K562 (cell line): ENCODE measurements around the gene GALNS. TPM values are rescaled to one million over a fixed set of nuclear protein-coding genes. Genes with fewer than 3 reads are reported as not detected.
A peak's percentile ranks its signal among the peaks of the same experiment; 100 is the strongest.

Experiments
- CREB1 ChIP-seq, 2 experiments: sonication (generic) in 1 of 2; formaldehyde crosslinking in 1 of 2; IDR thresholded peaks; 2 replicates each; pipeline versions ENCODE4 v1.6.1 to v1.8.0; 2012 to 2022; ENCODE audit warnings: inconsistent platforms in 1 of 2, mild to moderate bottlenecking in 1 of 2, missing genetic modification reagents in 1 of 2, moderate library complexity in 1 of 2
- CTBP1 ChIP-seq: fragments of 450-650 bp; IDR thresholded peaks from 2 replicates; pipeline ENCODE4 v1.6.1; 2016; ENCODE audit warnings: borderline replicate concordance
- GABPB1 ChIP-seq: sonication (generic); formaldehyde crosslinking; IDR thresholded peaks from 2 replicates; pipeline ENCODE4 v1.8.0; 2022; ENCODE audit warnings: mild to moderate bottlenecking, missing genetic modification reagents
- NR1H2 ChIP-seq: sonication (generic); formaldehyde crosslinking; IDR thresholded peaks from 2 replicates; pipeline ENCODE4 v1.4.0; 2020; ENCODE audit warnings: mild to moderate bottlenecking, missing genetic modification reagents
- NR3C1 ChIP-seq: sonication (generic); formaldehyde crosslinking; IDR thresholded peaks from 2 replicates; pipeline ENCODE4 v1.8.1; 2022; ENCODE audit warnings: missing genetic modification reagents
- NR4A1 ChIP-seq, 2 experiments: fragments of 250-450 bp in 1 of 2; fragments of 450-650 bp in 1 of 2; sonication (Bioruptor Pico) in 1 of 2; IDR thresholded peaks; 2 replicates each; pipeline versions ENCODE4 v1.4.0 to v1.6.1; 2016 to 2020; ENCODE audit warnings: mild to moderate bottlenecking in 2 of 2, missing compliant biosample characterization in 1 of 2, missing genetic modification characterization in 1 of 2, moderate library complexity in 1 of 2
- PML ChIP-seq: IDR thresholded peaks from 2 replicates; pipeline ENCODE4 v1.6.1; 2012; ENCODE audit warnings: low read length, inconsistent platforms
- RB1 ChIP-seq: fragments of 450-650 bp; IDR thresholded peaks from 2 replicates; pipeline ENCODE4 v1.6.1; 2017; ENCODE audit warnings: low read depth, mild to moderate bottlenecking
- SIN3B ChIP-seq: fragments of 450-650 bp; IDR thresholded peaks from 2 replicates; pipeline ENCODE4 v1.6.1; 2017; ENCODE audit warnings: low read depth, mild to moderate bottlenecking, moderate library complexity
- ZNF57 ChIP-seq: fragments of 450-650 bp; formaldehyde crosslinking; IDR thresholded peaks from 2 replicates; pipeline ENCODE4 v1.4.0; 2020; ENCODE audit warnings: mild to moderate bottlenecking, moderate library complexity
- ZNF766 ChIP-seq: fragments of 200-800 bp; sonication (Bioruptor generic); conservative IDR thresholded peaks from 2 replicates; pipeline ENCODE4 v1.6.1; 2016; ENCODE audit warnings: missing genetic modification characterization, missing compliant biosample characterization
- ZNF79 ChIP-seq: fragments of 250-450 bp; sonication (Bioruptor Pico); IDR thresholded peaks from 2 replicates; pipeline ENCODE4 v1.4.0; 2020; ENCODE audit warnings: low read depth, mild to moderate bottlenecking, moderate library complexity
- polyA plus RNA-seq, 8 experiments: library from polyadenylated mRNA; depleted of rRNA in 4 of 8; stranded (reverse) in 5 of 8; unstranded in 3 of 8; fragments of >200 nt; fragmentation: Nextera tagmentation in 2 of 8; fragmentation: Illumina TruSeq in 1 of 8; extraction: Ambion mirVana in 2 of 8; extraction: Trizol in 1 of 8; gene quantifications; 2 replicates each; pipeline versions ENCODE4 v1.2.1 to v1.2.3, GENCODE V29; 2011 to 2014; ENCODE audit warnings: inconsistent platforms in 1 of 8, missing spikeins in 1 of 8
- total RNA-seq, 7 experiments: library from RNA; depleted of rRNA in 6 of 7; stranded (reverse); fragments of >200 nt in 6 of 7; fragmentation: Illumina TruSeq in 2 of 7; extraction: Trizol in 2 of 7; gene quantifications; 2 replicates each; pipeline versions ENCODE4 v1.2.1 to v1.2.3, GENCODE V29; 2011 to 2021; ENCODE audit warnings: low replicate concordance in 1 of 7
- TF ChIP-seq, protein P1 (sequence below): fragments of 200-800 bp; sonication (Bioruptor generic); IDR thresholded peaks from 2 replicates; pipeline ENCODE4 v1.6.1; 2017; ENCODE audit warnings: missing genetic modification characterization, missing compliant biosample characterization
- TF ChIP-seq, protein P2 (sequence below): fragments of 450-650 bp; formaldehyde crosslinking; IDR thresholded peaks from 2 replicates; pipeline ENCODE4 v1.4.0; 2020; ENCODE audit warnings: mild to moderate bottlenecking, moderate library complexity
- TF ChIP-seq, protein P3 (sequence below): fragments of 250-450 bp; sonication (Bioruptor Pico); IDR thresholded peaks from 2 replicates; pipeline ENCODE4 v1.8.0; 2022; ENCODE audit warnings: inconsistent platforms, mild to moderate bottlenecking, moderate library complexity, borderline replicate concordance
- TF ChIP-seq, protein P4 (sequence below): sonication (generic); formaldehyde crosslinking; IDR thresholded peaks from 2 replicates; pipeline ENCODE4 v1.8.1; 2022; ENCODE audit warnings: missing genetic modification reagents
- TF ChIP-seq, protein P5 (sequence below): fragments of 250-450 bp; sonication (Bioruptor Pico); IDR thresholded peaks from 2 replicates; pipeline ENCODE4 v1.4.0; 2020; ENCODE audit warnings: mild to moderate bottlenecking, moderate library complexity

GALNS gene
- total and polyA plus RNA-seq, 9 of the 15 experiments (the other 6 are each of a cell fraction or from before 2014, with no cell fraction given), result 0.38 to 13.2 (median 4.3) TPM

DNA sequence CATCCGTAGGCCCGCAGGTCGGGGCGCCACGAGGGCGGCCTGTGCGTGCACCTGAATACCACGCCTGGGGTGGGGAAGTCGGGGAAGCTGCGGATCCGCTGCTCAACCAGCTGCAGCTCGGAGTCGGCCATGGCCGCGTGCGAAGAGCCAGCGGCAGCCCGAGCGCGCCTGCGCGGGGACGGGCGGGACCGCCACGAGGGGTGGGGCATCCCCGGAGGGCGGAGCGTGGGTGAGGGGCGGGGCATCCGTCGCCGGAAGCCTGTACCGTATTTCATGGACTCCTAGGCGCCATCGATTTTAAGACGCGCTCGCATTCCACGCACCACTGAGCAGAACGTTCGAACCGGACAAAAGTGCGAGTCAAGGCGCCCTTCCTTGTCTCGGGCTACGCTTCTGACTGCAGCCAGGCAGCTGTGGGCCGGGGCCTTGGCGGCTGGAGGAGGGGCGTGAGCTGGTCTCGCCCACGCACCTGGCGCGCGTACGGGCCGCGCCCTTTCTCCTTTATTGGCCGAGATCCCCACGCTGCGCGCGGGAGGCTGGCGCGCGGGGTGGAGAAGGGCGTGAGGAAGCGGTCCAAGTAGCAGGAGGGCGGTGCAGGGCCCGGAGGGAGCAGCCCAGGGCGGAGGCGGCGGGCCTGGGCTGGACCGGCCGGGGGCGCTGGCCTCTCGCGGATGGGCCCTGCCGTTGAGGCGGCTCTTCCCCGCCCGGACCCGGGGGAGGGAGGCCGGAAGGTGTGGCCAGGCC lies 44.8 kb downstream of the GALNS start, which contains the start of gene APRT (continued):
- TF ChIP-seq CREB1 (IDR thresholded peaks at IDR 0.05) (peak; percentile 48; the same call in 1 of the 2 replicates), CREB1 (CRISPR knock-in tag; IDR thresholded peaks at IDR 0.05) (peak; percentile 67; the same call in 1 of the 2 replicates), RB1 (peak; percentile 92), CTBP1 (peak; percentile 96), NR1H2 (CRISPR knock-in tag) (0 out of 2 replicates have a peak, but pooled peaks have one; percentile 82), ZNF766 (CRISPR knock-in tag) (peak; percentile 63; the same call in 1 of the 2 replicates), ZNF57 (CRISPR knock-in tag) (0 out of 2 replicates have a peak, but pooled peaks have one; percentile 41), GABPB1 (peak; percentile 78), PML (peak; percentile 22; the same call in 1 of the 2 replicates), ZNF79 (CRISPR knock-in tag) (no peak), SIN3B (peak; percentile 59; the same call in 1 of the 2 replicates), NR3C1 (no peak), NR4A1 (CRISPR knock-in tag; IDR thresholded peaks at IDR 0.05) (0 out of 2 replicates have a peak, but pooled peaks have one; percentile 32), NR4A1 (tag; IDR thresholded peaks at IDR 0.05) (no peak)
- TF ChIP-seq, protein P1, sequence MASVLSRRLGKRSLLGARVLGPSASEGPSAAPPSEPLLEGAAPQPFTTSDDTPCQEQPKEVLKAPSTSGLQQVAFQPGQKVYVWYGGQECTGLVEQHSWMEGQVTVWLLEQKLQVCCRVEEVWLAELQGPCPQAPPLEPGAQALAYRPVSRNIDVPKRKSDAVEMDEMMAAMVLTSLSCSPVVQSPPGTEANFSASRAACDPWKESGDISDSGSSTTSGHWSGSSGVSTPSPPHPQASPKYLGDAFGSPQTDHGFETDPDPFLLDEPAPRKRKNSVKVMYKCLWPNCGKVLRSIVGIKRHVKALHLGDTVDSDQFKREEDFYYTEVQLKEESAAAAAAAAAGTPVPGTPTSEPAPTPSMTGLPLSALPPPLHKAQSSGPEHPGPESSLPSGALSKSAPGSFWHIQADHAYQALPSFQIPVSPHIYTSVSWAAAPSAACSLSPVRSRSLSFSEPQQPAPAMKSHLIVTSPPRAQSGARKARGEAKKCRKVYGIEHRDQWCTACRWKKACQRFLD (CRISPR knock-in tag), result no peak
- TF ChIP-seq, protein P2, sequence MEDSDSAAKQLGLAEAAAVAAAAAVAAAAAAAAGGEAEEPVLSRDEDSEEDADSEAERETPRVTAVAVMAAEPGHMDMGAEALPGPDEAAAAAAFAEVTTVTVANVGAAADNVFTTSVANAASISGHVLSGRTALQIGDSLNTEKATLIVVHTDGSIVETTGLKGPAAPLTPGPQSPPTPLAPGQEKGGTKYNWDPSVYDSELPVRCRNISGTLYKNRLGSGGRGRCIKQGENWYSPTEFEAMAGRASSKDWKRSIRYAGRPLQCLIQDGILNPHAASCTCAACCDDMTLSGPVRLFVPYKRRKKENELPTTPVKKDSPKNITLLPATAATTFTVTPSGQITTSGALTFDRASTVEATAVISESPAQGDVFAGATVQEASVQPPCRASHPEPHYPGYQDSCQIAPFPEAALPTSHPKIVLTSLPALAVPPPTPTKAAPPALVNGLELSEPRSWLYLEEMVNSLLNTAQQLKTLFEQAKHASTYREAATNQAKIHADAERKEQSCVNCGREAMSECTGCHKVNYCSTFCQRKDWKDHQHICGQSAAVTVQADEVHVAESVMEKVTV (CRISPR knock-in tag), result peak; percentile 85
- TF ChIP-seq, protein P3, sequence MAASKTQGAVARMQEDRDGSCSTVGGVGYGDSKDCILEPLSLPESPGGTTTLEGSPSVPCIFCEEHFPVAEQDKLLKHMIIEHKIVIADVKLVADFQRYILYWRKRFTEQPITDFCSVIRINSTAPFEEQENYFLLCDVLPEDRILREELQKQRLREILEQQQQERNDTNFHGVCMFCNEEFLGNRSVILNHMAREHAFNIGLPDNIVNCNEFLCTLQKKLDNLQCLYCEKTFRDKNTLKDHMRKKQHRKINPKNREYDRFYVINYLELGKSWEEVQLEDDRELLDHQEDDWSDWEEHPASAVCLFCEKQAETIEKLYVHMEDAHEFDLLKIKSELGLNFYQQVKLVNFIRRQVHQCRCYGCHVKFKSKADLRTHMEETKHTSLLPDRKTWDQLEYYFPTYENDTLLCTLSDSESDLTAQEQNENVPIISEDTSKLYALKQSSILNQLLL (CRISPR knock-in tag), result no peak
- TF ChIP-seq, protein P4, sequence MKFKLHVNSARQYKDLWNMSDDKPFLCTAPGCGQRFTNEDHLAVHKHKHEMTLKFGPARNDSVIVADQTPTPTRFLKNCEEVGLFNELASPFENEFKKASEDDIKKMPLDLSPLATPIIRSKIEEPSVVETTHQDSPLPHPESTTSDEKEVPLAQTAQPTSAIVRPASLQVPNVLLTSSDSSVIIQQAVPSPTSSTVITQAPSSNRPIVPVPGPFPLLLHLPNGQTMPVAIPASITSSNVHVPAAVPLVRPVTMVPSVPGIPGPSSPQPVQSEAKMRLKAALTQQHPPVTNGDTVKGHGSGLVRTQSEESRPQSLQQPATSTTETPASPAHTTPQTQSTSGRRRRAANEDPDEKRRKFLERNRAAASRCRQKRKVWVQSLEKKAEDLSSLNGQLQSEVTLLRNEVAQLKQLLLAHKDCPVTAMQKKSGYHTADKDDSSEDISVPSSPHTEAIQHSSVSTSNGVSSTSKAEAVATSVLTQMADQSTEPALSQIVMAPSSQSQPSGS (CRISPR knock-in tag), result no peak
- TF ChIP-seq, protein P5, sequence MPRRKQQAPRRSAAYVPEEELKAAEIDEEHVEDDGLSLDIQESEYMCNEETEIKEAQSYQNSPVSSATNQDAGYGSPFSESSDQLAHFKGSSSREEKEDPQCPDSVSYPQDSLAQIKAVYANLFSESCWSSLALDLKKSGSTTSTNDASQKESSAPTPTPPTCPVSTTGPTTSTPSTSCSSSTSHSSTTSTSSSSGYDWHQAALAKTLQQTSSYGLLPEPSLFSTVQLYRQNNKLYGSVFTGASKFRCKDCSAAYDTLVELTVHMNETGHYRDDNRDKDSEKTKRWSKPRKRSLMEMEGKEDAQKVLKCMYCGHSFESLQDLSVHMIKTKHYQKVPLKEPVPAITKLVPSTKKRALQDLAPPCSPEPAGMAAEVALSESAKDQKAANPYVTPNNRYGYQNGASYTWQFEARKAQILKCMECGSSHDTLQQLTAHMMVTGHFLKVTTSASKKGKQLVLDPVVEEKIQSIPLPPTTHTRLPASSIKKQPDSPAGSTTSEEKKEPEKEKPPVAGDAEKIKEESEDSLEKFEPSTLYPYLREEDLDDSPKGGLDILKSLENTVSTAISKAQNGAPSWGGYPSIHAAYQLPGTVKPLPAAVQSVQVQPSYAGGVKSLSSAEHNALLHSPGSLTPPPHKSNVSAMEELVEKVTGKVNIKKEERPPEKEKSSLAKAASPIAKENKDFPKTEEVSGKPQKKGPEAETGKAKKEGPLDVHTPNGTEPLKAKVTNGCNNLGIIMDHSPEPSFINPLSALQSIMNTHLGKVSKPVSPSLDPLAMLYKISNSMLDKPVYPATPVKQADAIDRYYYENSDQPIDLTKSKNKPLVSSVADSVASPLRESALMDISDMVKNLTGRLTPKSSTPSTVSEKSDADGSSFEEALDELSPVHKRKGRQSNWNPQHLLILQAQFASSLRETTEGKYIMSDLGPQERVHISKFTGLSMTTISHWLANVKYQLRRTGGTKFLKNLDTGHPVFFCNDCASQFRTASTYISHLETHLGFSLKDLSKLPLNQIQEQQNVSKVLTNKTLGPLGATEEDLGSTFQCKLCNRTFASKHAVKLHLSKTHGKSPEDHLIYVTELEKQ, result no peak
